ENCODE measurements around the gene CERS4.

DNA sequence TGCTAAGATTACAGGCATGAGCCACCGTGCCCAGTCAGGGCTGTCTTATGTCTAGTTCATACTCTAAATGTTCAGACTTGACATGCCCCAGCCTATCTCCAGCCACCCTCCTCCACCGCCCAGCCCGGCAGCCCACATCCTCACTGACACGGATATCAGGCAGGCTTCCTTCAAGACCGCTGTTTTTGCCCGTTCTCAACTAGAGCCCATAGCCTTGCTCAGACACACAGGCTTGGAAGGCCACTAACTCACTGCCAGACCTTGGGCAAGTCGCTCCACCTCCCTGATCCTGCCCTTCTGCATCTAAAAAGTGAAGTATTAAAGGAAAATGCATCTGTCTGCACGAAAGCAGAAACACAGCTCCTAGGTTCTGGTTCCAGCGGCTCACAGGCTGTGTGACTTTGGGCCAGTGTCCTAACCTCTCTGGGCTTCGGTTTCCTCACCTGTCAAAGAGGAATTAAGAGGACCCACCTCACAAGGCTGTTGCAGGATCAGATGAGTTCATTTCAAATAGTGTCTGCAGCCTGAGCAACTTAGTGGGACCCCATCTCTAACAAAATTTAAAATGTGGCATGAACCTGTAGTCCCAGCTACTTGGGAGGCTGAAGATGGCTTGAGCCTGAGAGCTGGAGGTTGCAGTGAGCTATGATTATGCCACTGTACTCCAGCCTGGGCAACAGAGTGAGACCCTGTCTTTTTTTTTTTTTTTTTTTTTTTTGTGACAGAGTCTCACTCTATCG is 14.5 kb upstream of the CERS4 start:
- no peak for TF ChIP-seq POLR2A (IDR thresholded peaks at IDR 0.05; ENCODE audit: low read depth, low read length)
- TF ChIP-seq POLR2AphosphoS5 (IDR thresholded peaks at IDR 0.05; ENCODE audit: low read depth, low read length), result no peak
- no peak for TF ChIP-seq TAF1 (IDR thresholded peaks at IDR 0.05; ENCODE audit: low read depth, low read length)
- no peak for TF ChIP-seq PAX5 (IDR thresholded peaks at IDR 0.05; ENCODE audit: insufficient read depth, low read length, severe bottlenecking)
- TF ChIP-seq SPI1 (IDR thresholded peaks at IDR 0.05; ENCODE audit: low read depth, low read length), result 0 out of 2 replicates have a peak, but pooled peaks have one; percentile 2
- TF ChIP-seq POU2F2 (IDR thresholded peaks at IDR 0.05; ENCODE audit: low read depth, low read length), result no peak
